Measurements from ENCODE around the gene SASS6.

The SASS6 gene

GRCh38 chr1:100132566-100133477 is at the start of gene SASS6, which contains the start of gene TRMT13:
TSS of gene SASS6 (minus strand) at chr1:100132930. CDS start at chr1:100132814, 116 bp downstream.
TSS of gene TRMT13 (plus strand) at chr1:100133163. CDS start at chr1:100133169, 6 bp downstream.
- peak; percentile 98 for DNase-seq

GRCh38 chr1:100178091-100178490 is 45.4 kb upstream of the SASS6 start, which contains the start of gene LRRC39:
TSS of gene LRRC39 (minus strand) at chr1:100178256. CDS start at chr1:100168516, 9,740 bp downstream.
- no peak for DNase-seq

GRCh38 chr1:100177295-100178041 is 44.7 kb upstream of the SASS6 start:
- DNase-seq, result no peak

GRCh38 chr1:100168051-100168450 is 35.3 kb upstream of the SASS6 start:
- no peak for DNase-seq

- no peak for DNase-seq
These were observed 32.0 kb upstream of the SASS6 start for GRCh38 chr1:100164702-100165101.

GRCh38 chr1:100164216-100164615 is 31.5 kb upstream of the SASS6 start:
- DNase-seq, result no peak

- DNase-seq, result no peak
These were observed 30.2 kb upstream of the SASS6 start for GRCh38 chr1:100162881-100163280.

- no peak for DNase-seq
These were observed 19.5 kb upstream of the SASS6 start for GRCh38 chr1:100152271-100152670.

- DNase-seq, result no peak
These were observed 18.9 kb upstream of the SASS6 start for GRCh38 chr1:100151679-100152078.

GRCh38 chr1:100147875-100148274 is 15.1 kb upstream of the SASS6 start:
- DNase-seq, result no peak

GRCh38 chr1:100146958-100147357 is 14.2 kb upstream of the SASS6 start:
- DNase-seq, result no peak

- DNase-seq, result no peak
These were observed 12.4 kb upstream of the SASS6 start for GRCh38 chr1:100145116-100145515.

- no peak for DNase-seq
These were observed 9.6 kb upstream of the SASS6 start for GRCh38 chr1:100142343-100142742.

GRCh38 chr1:100141192-100141591 is 8.5 kb upstream of the SASS6 start:
- no peak for DNase-seq

GRCh38 chr1:100137602-100138001 is 4.9 kb upstream of the SASS6 start:
- no peak for DNase-seq

- no peak for DNase-seq
These were observed 2.1 kb upstream of the SASS6 start for GRCh38 chr1:100134872-100135271.

GRCh38 chr1:100131623-100132022 is 1.1 kb downstream of the SASS6 start:
- no peak for DNase-seq

- DNase-seq, result no peak
These were observed 2.1 kb downstream of the SASS6 start for GRCh38 chr1:100130552-100131077.

- no peak for DNase-seq
These were observed 5.5 kb downstream of the SASS6 start for GRCh38 chr1:100127226-100127625.

- DNase-seq, result no peak
These were observed 10.6 kb downstream of the SASS6 start for GRCh38 chr1:100122177-100122576.

GRCh38 chr1:100115524-100115923 is 17.2 kb downstream of the SASS6 start:
- no peak for DNase-seq

GRCh38 chr1:100109554-100110066 is 23.1 kb downstream of the SASS6 start:
- DNase-seq, result no peak

- no peak for DNase-seq
These were observed 25.0 kb downstream of the SASS6 start for GRCh38 chr1:100107696-100108095.

Measured in kidney glomerular epithelial cell (primary cell).